Central memory CD8-positive, alpha-beta T cell (primary cell): Measurements from ENCODE around the gene SMARCAL1.

Experiments used
- ATAC-seq: fragments of 150-1000 bp; cut with Tn5 transposase; replicated peaks from 2 replicates; pipeline ENCODE4 v1.10.0; 2022; ENCODE audit warnings: mild to moderate bottlenecking, moderate FRiP score, moderate number of reproducible peaks; ENCODE audit not compliant: poor library complexity, severe bottlenecking; ENCODE audit errors: extremely low read depth
- DNase-seq, 2 donors: peaks; one replicate each; pipeline ENCODE4 v3.0.0; 2021; ENCODE audit warnings: low spot score in 2 of 2
- H3K27ac Mint-ChIP-seq: one replicate; pipeline ENCODE4 v1.8.0; 2022; ENCODE audit warnings: low read depth, mild to moderate bottlenecking, moderate library complexity, mixed read lengths
- H3K27me3 Mint-ChIP-seq: one replicate; pipeline ENCODE4 v1.8.0; 2022; ENCODE audit warnings: mixed read lengths
- H3K36me3 Mint-ChIP-seq: one replicate; pipeline ENCODE4 v1.8.0; 2022; ENCODE audit warnings: mild to moderate bottlenecking, moderate library complexity, mixed read lengths; ENCODE audit not compliant: insufficient read depth
- H3K4me1 Mint-ChIP-seq: one replicate; pipeline ENCODE4 v1.8.0; 2022; ENCODE audit warnings: mixed read lengths
- H3K4me3 Mint-ChIP-seq: one replicate; pipeline ENCODE4 v1.8.0; 2022; ENCODE audit warnings: mild to moderate bottlenecking, moderate library complexity, mixed read lengths
- H3K9me3 Mint-ChIP-seq: one replicate; pipeline ENCODE4 v1.8.0; 2022; ENCODE audit warnings: mixed read lengths

Gene SMARCAL1

DNA sequence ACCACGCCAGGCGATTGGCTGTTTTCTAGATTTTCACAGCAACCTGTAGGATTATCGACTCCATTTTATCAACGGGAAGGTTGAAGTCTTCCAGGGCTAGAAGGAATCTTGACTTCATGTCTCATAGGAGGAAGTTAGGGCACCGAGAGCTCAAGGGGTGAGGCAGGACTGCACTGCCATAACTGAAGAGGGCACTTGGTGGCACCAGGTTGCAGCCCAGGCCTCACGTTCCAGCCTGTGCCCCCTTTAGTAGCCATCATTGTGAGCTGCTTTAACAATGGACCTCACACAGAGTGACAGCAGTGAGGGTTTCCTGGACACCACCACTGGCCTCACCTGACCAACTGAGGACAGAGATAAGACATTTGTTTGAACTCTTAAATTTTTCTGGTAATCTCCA lies 63.5 kb downstream of the SMARCAL1 start:
- Mint-ChIP-seq H3K4me3 (no peak overlapping the region), H3K27ac (peak overlapping the region; percentile 55), H3K36me3 (peaks cover 33% of the 10 kb centered on the region), H3K4me1 (no peaks in the 10 kb centered on the region), H3K9me3 (no peaks in the 10 kb centered on the region), H3K27me3 (no peaks in the 10 kb centered on the region)
- DNase-seq (no peak), ATAC-seq (no peak)

DNA sequence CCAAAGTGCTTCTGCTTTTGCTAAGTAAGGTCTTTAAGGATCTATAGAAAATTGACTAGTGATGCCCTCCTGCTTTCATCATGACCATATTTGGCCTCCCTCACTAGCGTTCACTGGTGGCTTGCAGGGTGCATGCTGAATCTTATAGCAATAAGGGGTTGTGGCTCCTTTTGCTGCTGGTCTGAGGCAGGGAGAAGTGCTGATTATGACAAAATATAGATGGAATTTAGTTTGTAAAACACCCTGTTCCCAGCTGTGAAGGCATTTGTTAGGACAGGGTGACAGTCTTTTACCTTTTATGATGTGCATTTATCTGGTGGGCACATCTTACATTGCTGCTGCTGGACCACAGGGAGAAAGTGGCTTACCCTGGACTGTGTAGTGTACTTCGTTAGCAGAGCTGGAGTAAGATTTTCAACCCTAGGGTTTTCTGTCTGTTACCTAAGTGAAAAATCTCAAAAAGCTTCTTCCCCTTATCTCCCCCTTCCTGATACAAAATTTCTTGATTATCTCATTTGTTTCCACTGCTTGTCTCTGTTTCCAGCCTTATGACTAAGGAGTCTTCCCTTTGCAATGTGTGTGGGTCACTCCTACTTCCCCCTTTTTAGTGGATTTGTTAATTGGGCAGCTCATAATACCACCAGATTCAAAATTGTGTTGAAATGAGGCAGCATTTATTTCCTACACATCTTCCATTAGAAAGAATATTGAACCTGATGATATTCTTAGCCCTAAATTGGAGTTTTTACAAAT lies 65.2 kb downstream of the SMARCAL1 start:
- no peak for ATAC-seq
- Mint-ChIP-seq H3K4me1 (no peaks in the 10 kb centered on the region), H3K36me3 (peaks cover 30% of the 10 kb centered on the region), H3K4me3 (no peak overlapping the region), H3K27ac (no peak overlapping the region), H3K9me3 (no peaks in the 10 kb centered on the region), H3K27me3 (no peaks in the 10 kb centered on the region)
- DNase-seq, result no peak

DNA sequence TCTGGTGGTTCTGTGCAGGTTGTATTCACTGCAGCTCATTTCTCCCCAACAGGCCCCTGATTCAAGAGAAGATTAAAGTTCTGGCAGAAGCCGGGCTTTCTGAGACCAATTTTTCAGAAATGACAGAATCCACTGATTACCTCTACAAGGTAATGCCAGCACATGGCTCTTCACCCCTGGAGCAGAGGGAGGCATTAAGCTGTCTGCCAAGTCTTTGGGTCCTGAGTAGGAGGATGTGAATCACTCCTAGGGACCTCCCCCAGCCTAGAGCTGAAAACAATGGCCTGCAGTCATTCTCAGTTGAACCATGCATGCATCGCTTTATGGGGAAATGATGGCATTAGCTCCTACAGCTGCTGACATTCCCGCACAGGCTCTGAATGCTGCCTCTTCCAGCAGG lies 65.9 kb downstream of the SMARCAL1 start:
- H3K4me1 Mint-ChIP-seq, result no peaks in the 10 kb centered on the region
- no peak overlapping the region for H3K27ac Mint-ChIP-seq
- H3K36me3 Mint-ChIP-seq, result peaks cover 30% of the 10 kb centered on the region
- DNase-seq (no peak), ATAC-seq (no peak)
- H3K27me3 Mint-ChIP-seq, result no peaks in the 10 kb centered on the region
- H3K9me3 Mint-ChIP-seq, result no peaks in the 10 kb centered on the region
- no peak overlapping the region for H3K4me3 Mint-ChIP-seq

DNA sequence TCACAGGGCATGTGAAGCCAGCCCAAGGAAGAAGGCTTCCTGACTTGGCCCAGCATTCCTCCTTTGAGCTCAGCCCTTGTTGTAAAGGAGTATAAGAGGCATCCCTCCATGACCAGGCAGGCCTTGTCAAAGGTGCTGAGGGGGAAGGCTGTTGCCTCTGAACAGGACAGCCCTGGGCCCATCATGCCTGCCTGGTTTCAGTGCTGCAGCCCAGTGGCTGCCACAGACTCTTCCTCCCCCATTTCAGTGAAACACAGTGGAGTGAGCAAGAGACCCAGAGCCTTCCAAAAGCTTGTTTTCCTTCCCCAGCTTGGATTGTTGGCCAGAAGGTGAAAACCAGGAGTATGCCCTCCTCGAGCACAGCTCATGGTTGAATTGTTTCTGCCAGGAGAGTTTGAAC lies 66.5 kb downstream of the SMARCAL1 start:
- H3K27ac Mint-ChIP-seq, result no peak overlapping the region
- no peak overlapping the region for H3K4me3 Mint-ChIP-seq
- H3K27me3 Mint-ChIP-seq, result no peaks in the 10 kb centered on the region
- no peaks in the 10 kb centered on the region for H3K9me3 Mint-ChIP-seq
- DNase-seq (no peak), ATAC-seq (no peak)
- H3K4me1 Mint-ChIP-seq, result no peaks in the 10 kb centered on the region
- H3K36me3 Mint-ChIP-seq, result peaks cover 33% of the 10 kb centered on the region

DNA sequence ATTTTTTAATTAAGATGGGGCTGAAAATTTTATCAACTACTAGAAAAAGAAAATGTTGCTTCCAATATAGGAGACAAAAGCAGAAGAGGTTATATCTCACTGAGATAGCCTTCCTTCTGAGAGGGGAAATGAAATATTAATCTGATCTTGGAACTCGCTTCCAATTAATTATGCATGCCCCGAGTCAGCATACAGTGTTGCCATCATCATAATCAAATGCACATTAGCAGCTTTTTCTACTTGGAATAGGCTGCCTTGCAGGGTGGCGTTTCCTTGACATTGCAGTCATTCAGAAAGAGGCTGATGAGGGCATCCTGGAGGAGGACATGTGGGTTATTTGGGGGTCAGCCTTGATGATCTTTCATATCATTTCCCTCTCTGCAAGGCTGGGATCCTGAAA lies 67.9 kb downstream of the SMARCAL1 start:
- Mint-ChIP-seq H3K9me3 (no peaks in the 10 kb centered on the region), H3K36me3 (peaks cover 30% of the 10 kb centered on the region), H3K27ac (no peak overlapping the region), H3K27me3 (no peaks in the 10 kb centered on the region), H3K4me3 (no peak overlapping the region), H3K4me1 (no peaks in the 10 kb centered on the region)
- DNase-seq (no peak), ATAC-seq (no peak)

DNA sequence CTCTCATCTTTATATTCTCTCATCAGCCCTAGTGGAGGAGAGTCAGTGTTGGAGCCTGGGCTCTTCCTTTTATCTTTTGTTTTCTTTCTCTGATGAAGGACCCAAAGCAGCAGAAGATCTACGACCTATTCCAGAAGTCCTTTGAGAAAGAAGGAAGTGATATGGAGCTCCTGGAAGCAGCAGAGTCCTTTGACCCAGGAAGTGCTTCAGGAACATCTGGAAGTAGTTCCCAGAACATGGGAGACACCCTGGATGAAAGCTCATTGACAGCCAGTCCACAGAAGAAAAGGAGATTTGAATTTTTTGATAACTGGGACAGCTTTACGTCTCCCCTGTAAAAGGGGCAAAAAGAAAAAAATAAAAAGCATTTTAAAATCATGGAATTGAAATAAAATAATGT lies 70.4 kb downstream of the SMARCAL1 start:
- no peak overlapping the region for H3K4me3 Mint-ChIP-seq
- no peaks in the 10 kb centered on the region for H3K4me1 Mint-ChIP-seq
- H3K27ac Mint-ChIP-seq, result no peak overlapping the region
- no peak for DNase-seq
- peaks cover 20% of the 10 kb centered on the region for H3K36me3 Mint-ChIP-seq
- H3K9me3 Mint-ChIP-seq, result no peaks in the 10 kb centered on the region
- no peak for ATAC-seq
- H3K27me3 Mint-ChIP-seq, result no peaks in the 10 kb centered on the region

DNA sequence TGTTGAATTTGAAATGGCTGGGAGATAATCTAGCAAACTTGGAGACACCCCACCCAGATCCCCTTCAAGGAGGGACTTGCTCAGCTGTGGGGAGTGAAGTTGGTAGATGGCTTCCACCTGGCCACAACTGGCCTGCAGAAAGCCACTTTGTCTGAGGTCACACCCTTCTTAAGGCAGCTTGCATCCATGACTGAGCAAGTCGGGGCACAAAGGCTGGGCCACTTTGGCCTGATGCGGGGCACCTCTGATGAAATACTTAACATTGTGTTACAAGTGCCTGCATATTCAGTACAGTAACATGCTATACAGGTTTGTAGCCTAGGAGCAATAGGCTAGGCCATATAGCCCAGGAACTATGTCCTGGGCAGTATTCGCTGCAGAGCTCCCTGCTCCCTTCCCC lies 73.0 kb downstream of the SMARCAL1 start:
- ATAC-seq (no peak), DNase-seq (no peak)
- H3K27me3 Mint-ChIP-seq, result no peaks in the 10 kb centered on the region
- H3K36me3 Mint-ChIP-seq, result peaks cover 10% of the 10 kb centered on the region
- no peak overlapping the region for H3K27ac Mint-ChIP-seq
- H3K9me3 Mint-ChIP-seq, result no peaks in the 10 kb centered on the region
- no peak overlapping the region for H3K4me3 Mint-ChIP-seq
- H3K4me1 Mint-ChIP-seq, result no peaks in the 10 kb centered on the region

DNA sequence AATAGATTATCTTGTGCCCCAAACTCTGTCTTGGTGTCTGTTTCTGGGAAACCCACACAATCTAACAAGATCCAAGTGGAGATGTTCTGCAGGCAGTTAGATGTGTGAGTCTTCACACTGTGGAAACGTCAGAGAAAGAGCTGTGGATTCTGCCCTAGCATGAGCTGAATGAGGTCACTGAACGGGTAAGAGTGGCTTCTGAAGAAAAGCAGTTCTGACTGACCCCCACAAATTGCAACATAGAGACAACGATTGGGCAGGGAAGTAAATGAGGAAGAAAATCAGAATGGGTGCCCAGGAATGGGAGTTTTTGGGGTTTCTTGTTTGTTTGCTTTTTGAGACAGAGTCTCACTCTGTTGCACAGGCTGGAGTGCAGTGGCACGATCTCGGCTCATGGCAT lies 73.5 kb downstream of the SMARCAL1 start:
- H3K36me3 Mint-ChIP-seq, result peaks cover 10% of the 10 kb centered on the region
- H3K4me3 Mint-ChIP-seq, result no peak overlapping the region
- ATAC-seq, result no peak
- H3K9me3 Mint-ChIP-seq, result no peaks in the 10 kb centered on the region
- H3K27ac Mint-ChIP-seq, result no peak overlapping the region
- no peaks in the 10 kb centered on the region for H3K27me3 Mint-ChIP-seq
- DNase-seq, result no peak
- H3K4me1 Mint-ChIP-seq, result no peaks in the 10 kb centered on the region

DNA sequence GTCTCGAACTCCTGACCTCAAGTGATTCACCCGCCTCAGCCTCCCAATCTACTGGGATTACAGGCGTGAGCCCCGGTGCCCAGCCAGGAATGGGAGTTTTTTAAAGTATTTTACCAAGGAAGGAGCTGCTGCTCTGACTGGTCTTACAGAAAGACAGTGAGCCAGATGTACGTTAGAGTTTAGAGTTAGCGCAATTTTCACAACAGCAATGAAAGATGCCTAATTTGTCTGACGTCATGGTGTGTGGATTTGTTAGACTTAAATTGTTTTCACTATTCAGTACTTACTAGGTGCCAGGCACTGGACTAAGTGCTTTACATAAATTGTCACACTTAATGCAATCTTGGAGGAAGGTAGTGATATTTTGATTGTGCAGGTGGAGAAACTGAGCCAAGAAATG lies 74.0 kb downstream of the SMARCAL1 start:
- DNase-seq (no peak), ATAC-seq (no peak)
- H3K9me3 Mint-ChIP-seq, result no peaks in the 10 kb centered on the region
- H3K4me1 Mint-ChIP-seq, result no peaks in the 10 kb centered on the region
- H3K4me3 Mint-ChIP-seq, result no peak overlapping the region
- no peak overlapping the region for H3K27ac Mint-ChIP-seq
- peaks cover 8% of the 10 kb centered on the region for H3K36me3 Mint-ChIP-seq
- no peaks in the 10 kb centered on the region for H3K27me3 Mint-ChIP-seq

DNA sequence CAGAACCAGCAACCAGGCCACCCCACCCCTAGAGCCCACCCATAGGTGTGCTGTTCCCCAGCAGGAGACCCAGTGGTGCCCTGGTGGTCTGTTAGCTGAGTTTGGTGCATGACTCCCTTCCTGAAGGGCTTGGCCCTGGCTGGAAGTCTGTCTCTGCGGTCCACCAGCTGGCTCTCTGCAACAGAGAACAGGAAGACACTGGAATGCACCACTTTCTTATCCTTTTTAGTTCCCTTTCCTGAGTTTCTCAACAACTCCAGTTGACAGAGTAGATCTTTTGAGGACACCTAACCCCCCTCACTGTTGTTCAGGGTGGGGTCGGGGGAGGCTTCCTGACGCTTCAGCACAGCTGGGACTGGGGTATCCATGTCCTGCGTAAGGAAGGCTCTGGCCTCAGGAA lies 74.4 kb downstream of the SMARCAL1 start:
- Mint-ChIP-seq H3K4me1 (no peaks in the 10 kb centered on the region), H3K4me3 (no peak overlapping the region), H3K27ac (no peak overlapping the region), H3K27me3 (no peaks in the 10 kb centered on the region), H3K9me3 (no peaks in the 10 kb centered on the region), H3K36me3 (peaks cover 8% of the 10 kb centered on the region)
- ATAC-seq (no peak), DNase-seq (no peak)

DNA sequence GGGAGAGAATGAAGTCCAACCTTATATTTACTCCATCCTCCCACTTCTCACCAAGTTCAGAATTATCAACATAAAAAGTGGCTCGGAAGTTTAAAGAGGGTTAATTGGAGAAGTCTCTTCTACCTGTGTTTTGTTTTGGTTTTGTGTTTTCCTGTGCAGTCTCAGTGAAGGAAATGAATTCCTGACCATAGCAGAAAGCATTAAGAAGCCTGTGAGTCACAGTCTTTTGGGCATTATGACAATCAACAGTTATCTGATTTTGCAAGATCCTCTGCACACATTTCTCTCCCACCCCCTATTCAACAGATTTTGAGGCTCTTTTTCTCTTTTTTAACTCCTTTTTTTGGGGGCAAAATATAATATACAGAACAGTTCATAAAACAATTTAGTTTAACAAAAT lies 77.8 kb downstream of the SMARCAL1 start:
- Mint-ChIP-seq H3K4me3 (no peak overlapping the region), H3K9me3 (no peaks in the 10 kb centered on the region), H3K36me3 (no peaks in the 10 kb centered on the region), H3K4me1 (no peaks in the 10 kb centered on the region), H3K27me3 (no peaks in the 10 kb centered on the region), H3K27ac (no peak overlapping the region)
- ATAC-seq, result no peak
- no peak for DNase-seq

DNA sequence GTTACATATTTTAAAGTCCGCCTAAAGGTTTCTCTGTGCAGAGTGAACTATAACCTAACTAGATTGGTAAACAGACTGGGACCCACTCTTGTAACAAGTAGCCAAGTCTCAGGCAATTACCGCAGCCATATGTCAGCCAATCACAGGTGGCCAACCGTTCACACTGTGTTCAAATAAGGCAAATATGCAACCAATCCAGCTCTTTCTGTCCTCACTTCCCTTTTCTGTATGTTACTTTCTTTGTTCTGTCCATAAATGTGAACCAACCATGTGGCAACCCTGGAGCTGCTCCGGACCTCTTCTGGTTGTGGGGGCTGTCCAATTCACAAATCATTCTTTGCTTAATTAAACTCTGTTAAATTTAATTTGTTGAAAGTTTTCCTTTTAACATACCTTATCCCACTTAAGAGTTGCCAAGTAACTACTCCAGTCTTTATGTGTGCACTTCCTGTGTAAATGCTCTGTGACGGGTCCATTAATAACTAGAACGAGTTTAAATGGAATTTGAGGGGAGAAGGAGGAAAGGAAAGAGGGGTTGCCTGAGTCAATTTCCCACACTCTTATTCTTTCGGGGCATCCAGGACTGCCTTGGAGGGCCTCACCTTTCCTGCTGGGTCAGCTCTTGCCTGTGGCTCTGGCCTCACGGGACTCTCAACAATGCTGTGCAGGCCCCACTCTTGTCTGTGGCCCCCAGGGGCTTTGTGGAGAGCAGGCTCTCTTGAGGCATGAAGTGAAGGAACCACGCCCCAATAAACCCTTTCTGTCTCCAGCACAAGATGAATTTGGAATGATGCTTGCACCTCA lies 79.7 kb downstream of the SMARCAL1 start:
- Mint-ChIP-seq H3K36me3 (no peaks in the 10 kb centered on the region), H3K9me3 (no peaks in the 10 kb centered on the region), H3K27ac (no peak overlapping the region), H3K27me3 (no peaks in the 10 kb centered on the region), H3K4me3 (no peak overlapping the region), H3K4me1 (no peaks in the 10 kb centered on the region)
- ATAC-seq (no peak), DNase-seq (no peak)

DNA sequence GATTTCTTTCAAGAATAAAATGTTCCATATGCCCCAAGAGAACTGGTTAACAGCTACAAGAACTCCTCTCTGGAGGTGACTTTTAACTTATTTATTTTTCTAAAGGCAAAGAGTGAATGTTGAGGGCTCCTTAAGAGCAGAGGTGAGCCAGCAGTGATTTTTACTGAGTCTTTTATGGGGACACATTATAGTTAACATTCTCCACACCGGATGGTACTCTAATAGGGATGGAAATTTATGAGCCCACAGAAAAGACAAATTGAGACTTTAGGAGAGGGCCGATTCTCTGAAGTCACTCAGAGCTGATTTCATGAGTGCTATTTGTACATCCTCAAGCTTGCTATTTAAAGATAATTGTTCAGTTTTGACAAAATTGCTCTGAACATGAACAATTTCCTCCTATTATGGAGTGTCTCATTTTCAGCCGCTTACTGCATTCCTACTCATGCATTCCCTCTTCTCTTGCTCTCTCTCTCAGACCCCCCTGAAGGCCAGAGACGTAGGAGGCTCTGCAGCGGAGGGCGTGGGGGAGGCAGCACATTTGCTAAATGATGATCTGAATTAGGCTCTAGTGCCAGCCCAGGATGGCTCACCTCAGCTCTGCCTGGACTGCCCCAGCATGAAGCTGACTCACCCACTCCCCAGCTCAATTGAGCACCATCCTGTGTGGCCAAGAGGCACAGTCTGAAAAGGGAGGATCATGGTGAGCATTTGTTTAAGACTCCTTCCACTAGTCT lies 80.5 kb downstream of the SMARCAL1 start:
- Mint-ChIP-seq H3K9me3 (no peaks in the 10 kb centered on the region), H3K27me3 (no peaks in the 10 kb centered on the region), H3K4me1 (peaks cover 5% of the 10 kb centered on the region), H3K4me3 (no peak overlapping the region), H3K27ac (no peak overlapping the region), H3K36me3 (no peaks in the 10 kb centered on the region)
- no peak for ATAC-seq
- DNase-seq, result no peak
